Measurements from ENCODE around the gene KIAA1191.
"Not testable (repeated sequence)": the region's sequence is repeated elsewhere in the genome, so short reads cannot be mapped to it uniquely, and the experiment has no call there.

Gene KIAA1191

DNA sequence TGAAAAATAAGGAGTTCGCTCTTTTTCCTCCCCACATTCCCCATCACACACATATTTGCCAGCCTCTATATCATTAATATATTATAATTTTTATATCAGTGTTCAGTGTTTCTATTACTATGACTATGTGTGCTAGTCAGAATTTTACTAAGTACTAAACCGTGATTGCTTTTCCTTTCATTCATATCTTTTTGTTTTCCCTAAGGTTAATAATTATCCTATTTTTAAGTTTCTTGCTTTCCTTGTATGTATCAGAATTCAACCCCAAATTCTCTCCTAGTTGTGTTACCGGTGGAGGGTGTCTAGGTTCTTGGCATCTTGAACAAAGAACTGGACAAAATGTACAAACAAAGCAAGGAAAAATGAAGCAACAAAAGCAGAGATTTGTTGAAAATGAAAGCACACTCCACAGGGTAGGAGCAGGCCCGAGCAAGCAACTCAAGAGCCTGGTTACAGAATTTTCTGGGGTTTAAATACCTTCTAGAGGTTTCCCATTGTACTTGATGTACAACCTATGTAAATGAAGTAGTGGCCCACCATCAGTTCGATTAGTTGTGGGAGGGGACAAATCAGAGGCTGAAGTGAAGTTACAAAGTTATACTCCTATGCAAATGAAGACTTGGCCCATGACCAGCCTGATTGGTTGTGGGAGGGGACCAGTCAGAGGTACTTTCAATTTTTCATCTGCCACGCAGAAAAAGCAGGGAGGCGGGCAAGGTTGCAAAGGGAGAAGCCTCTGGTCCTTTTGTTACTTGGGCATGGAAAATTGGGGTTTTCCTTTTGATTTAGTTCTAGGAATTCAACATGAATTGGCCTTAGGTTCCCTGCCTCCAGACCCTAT, 43.8 kb downstream of the KIAA1191 start:
- H3F3A ChIP-seq (ENCODE audit: low read depth) = no peaks in the 10 kb centered on the region
- H3K9me2 ChIP-seq (replicated peaks; ENCODE audit: low read depth, low read length) = no peaks in the 10 kb centered on the region
- no peaks in the 10 kb centered on the region for H3K79me2 ChIP-seq (ENCODE audit: insufficient read depth, low read length)
- no peak overlapping the region for H2AFZ ChIP-seq (ENCODE audit: low read length)
- H3K9ac ChIP-seq (ENCODE audit: low read depth, low read length, poor library complexity, severe bottlenecking) = no peak overlapping the region
- no peak overlapping the region for H3K4me2 ChIP-seq (ENCODE audit: low read depth, low read length, poor library complexity, severe bottlenecking)
- H3K36me3 ChIP-seq (ENCODE audit: insufficient read depth, low read length) = no peaks in the 10 kb centered on the region
- no peak overlapping the region for H3K4me3 ChIP-seq (ENCODE audit: low read length, poor library complexity, severe bottlenecking)
- H4K20me1 ChIP-seq (ENCODE audit: insufficient read depth, low read length, poor library complexity, severe bottlenecking) = no peaks in the 10 kb centered on the region
- no peaks in the 10 kb centered on the region for H3K27me3 ChIP-seq (ENCODE audit: insufficient read depth, low read length, poor library complexity, severe bottlenecking)
- H3K4me1 ChIP-seq (ENCODE audit: insufficient read depth, low read length, poor library complexity, severe bottlenecking) = no peaks in the 10 kb centered on the region
- H3K9me3 ChIP-seq (ENCODE audit: insufficient read depth, low read depth, low read length) = no peaks in the 10 kb centered on the region
- no peak for TF ChIP-seq EZH2phosphoT487 (IDR thresholded peaks at IDR 0.05; ENCODE audit: borderline replicate concordance)
- TF ChIP-seq, protein P1, sequence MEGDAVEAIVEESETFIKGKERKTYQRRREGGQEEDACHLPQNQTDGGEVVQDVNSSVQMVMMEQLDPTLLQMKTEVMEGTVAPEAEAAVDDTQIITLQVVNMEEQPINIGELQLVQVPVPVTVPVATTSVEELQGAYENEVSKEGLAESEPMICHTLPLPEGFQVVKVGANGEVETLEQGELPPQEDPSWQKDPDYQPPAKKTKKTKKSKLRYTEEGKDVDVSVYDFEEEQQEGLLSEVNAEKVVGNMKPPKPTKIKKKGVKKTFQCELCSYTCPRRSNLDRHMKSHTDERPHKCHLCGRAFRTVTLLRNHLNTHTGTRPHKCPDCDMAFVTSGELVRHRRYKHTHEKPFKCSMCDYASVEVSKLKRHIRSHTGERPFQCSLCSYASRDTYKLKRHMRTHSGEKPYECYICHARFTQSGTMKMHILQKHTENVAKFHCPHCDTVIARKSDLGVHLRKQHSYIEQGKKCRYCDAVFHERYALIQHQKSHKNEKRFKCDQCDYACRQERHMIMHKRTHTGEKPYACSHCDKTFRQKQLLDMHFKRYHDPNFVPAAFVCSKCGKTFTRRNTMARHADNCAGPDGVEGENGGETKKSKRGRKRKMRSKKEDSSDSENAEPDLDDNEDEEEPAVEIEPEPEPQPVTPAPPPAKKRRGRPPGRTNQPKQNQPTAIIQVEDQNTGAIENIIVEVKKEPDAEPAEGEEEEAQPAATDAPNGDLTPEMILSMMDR (conservative IDR thresholded peaks at IDR 0.05; ENCODE audit: low read length) = no peak

DNA sequence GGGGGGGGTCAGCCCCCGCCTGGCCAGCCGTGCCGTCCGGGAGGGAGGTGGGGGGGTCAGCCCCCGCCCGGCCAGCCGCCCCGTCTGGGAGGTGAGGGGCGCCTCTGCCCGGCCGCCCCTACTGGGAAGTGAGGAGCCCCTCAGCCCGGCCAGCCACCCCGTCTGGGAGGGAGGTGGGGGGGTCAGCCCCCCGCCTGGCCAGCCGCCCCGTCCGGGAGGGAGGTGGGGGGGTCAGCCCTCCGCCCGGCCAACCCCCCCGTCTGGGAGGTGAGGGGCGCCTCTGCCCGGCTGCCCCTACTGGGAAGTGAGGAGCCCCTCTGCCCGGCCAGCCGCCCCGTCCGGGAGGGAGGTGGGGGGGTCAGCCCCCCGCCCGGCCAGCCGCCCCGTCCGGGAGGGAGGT, 56.2 kb downstream of the KIAA1191 start:
- not testable (repeated sequence) for H3F3A ChIP-seq (ENCODE audit: low read depth); H3K27me3 ChIP-seq (ENCODE audit: insufficient read depth, low read length, poor library complexity, severe bottlenecking); H4K20me1 ChIP-seq (ENCODE audit: insufficient read depth, low read length, poor library complexity, severe bottlenecking); H3K4me3 ChIP-seq (ENCODE audit: low read length, poor library complexity, severe bottlenecking); H3K4me1 ChIP-seq (ENCODE audit: insufficient read depth, low read length, poor library complexity, severe bottlenecking); H3K79me2 ChIP-seq (ENCODE audit: insufficient read depth, low read length); H3K36me3 ChIP-seq (ENCODE audit: insufficient read depth, low read length); H2AFZ ChIP-seq (ENCODE audit: low read length); H3K9ac ChIP-seq (ENCODE audit: low read depth, low read length, poor library complexity, severe bottlenecking); H3K9me2 ChIP-seq (replicated peaks; ENCODE audit: low read depth, low read length); H3K9me3 ChIP-seq (ENCODE audit: insufficient read depth, low read depth, low read length); H3K4me2 ChIP-seq (ENCODE audit: low read depth, low read length, poor library complexity, severe bottlenecking)

Measured in Loucy (cell line).